ENCODE measurements around the gene TTYH3. TPM values are rescaled to one million over a fixed set of nuclear protein-coding genes. Genes with fewer than 3 reads are reported as not detected.

Gene TTYH3
- total RNA-seq, 2 donors from 2014 or later: 145 to 152 TPM

DNA sequence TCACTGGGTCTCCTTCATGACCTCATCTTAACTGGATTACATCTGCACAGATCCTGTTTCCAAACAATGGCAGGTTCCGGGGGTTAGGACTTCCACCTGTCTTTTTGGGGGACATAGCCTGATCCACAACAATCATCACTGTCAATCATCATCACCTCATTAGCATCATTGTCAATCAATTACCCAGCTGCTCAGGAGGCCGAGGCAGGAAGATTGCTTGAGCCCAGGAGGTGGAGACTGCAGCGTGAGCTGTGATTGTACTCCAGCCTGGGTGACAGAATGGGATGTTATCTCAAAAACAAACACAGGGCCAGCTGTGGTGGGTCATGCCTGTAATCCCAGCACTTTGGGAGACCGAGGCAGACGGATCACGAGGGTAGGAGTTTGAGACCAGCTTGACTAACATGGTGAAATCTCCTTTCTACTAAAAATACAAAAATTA lies 74.9 kb downstream of the TTYH3 start:
- no peaks in the 10 kb centered on the region for H3K27me3 Mint-ChIP-seq (ENCODE audit: insufficient read depth)
- H3K36me3 Mint-ChIP-seq (ENCODE audit: low read depth): peaks cover 6% of the 10 kb centered on the region
- Histone ChIP-seq H3K27ac (ENCODE audit: low read depth, low read length) (no peak overlapping the region), H3K36me3 (ENCODE audit: control insufficient read depth, insufficient read depth, low read length) (no peaks in the 10 kb centered on the region), H3K4me3 (ENCODE audit: low read length) (no peak overlapping the region), H3K9me3 (ENCODE audit: control insufficient read depth, low read length) (no peaks in the 10 kb centered on the region), H3K27me3 (ENCODE audit: control insufficient read depth, insufficient read depth, low read length, poor library complexity, severe bottlenecking) (no peaks in the 10 kb centered on the region), H3K9ac (ENCODE audit: extremely low read depth, low read length, poor library complexity, severe bottlenecking) (no peak overlapping the region), H3K4me1 (ENCODE audit: control insufficient read depth, insufficient read depth, low read length) (no peaks in the 10 kb centered on the region)
- 8 to 51% methylated on average over 2 to 6 of the region's 6 CpGs for WGBS, 2 experiments (ENCODE audit: insufficient coverage in 1 of 2, insufficient read length in 1 of 2)
- peak; percentile 75 for DNase-seq
- peaks cover 17% of the 10 kb centered on the region for H3K4me1 Mint-ChIP-seq
- TF ChIP-seq, protein P1, sequence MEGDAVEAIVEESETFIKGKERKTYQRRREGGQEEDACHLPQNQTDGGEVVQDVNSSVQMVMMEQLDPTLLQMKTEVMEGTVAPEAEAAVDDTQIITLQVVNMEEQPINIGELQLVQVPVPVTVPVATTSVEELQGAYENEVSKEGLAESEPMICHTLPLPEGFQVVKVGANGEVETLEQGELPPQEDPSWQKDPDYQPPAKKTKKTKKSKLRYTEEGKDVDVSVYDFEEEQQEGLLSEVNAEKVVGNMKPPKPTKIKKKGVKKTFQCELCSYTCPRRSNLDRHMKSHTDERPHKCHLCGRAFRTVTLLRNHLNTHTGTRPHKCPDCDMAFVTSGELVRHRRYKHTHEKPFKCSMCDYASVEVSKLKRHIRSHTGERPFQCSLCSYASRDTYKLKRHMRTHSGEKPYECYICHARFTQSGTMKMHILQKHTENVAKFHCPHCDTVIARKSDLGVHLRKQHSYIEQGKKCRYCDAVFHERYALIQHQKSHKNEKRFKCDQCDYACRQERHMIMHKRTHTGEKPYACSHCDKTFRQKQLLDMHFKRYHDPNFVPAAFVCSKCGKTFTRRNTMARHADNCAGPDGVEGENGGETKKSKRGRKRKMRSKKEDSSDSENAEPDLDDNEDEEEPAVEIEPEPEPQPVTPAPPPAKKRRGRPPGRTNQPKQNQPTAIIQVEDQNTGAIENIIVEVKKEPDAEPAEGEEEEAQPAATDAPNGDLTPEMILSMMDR (conservative IDR thresholded peaks at IDR 0.05): no peak
- peak overlapping the region; percentile 78 for H3K27ac Mint-ChIP-seq
- H3K9me3 Mint-ChIP-seq: no peaks in the 10 kb centered on the region
- no peak overlapping the region for H3K4me3 Mint-ChIP-seq

DNA sequence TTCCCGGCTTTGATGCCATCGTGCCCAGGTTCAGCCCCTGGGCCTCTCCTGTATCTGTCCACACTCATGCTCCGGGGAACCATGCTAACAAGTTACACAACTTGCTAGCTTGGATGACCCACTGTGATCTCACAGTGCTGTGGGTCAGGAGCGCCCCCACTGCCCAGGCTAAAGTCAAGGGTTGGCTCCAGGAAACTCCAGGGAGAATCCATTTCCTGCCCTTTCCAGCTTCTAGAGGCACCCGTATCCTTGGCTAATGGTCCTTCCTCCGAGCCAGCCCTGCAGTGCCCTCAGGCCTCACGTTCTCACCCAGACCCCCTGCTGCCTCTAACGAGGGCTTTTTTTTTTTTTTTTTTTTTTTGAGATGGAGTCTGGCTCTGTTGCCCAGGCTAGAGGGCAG lies 75.7 kb downstream of the TTYH3 start:
- peak overlapping the region; percentile 78 for H3K27ac Mint-ChIP-seq
- no peaks in the 10 kb centered on the region for H3K4me1 ChIP-seq (ENCODE audit: control insufficient read depth, insufficient read depth, low read length)
- H3K4me3 ChIP-seq (ENCODE audit: low read length): no peak overlapping the region

DNA sequence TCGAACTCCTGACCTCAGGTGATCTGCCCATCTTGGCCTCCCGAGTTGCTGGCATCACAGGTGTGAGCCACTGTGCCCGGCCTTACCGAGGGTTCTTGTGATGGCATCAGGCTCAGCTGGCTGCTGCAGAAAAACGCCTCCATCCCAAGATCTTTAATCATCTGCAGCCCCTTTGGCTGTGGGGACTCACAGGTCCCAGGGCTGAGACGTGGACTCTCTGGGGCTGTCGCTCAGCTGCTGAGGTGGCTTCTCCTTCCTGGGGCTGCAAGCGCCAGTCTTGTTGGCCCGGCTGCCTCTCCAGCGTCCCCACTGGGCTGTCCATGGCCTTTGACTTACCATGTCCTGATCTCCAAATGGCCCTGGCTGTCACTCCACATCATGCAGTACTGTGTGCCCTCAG lies 76.3 kb downstream of the TTYH3 start:
- no peaks in the 10 kb centered on the region for H3K9me3 Mint-ChIP-seq
- no peak overlapping the region for H3K9ac ChIP-seq (ENCODE audit: extremely low read depth, low read length, poor library complexity, severe bottlenecking)
- TF ChIP-seq, protein P1 (conservative IDR thresholded peaks at IDR 0.05): no peak
- H3K36me3 Mint-ChIP-seq (ENCODE audit: low read depth): peaks cover 6% of the 10 kb centered on the region
- H3K4me3 Mint-ChIP-seq: no peak overlapping the region
- no peak overlapping the region for H3K27ac ChIP-seq (ENCODE audit: low read depth, low read length)
- H3K4me3 ChIP-seq (ENCODE audit: low read length): no peak overlapping the region
- no peak for DNase-seq
- no peaks in the 10 kb centered on the region for H3K9me3 ChIP-seq (ENCODE audit: control insufficient read depth, low read length)
- H3K27me3 ChIP-seq (ENCODE audit: control insufficient read depth, insufficient read depth, low read length, poor library complexity, severe bottlenecking): no peaks in the 10 kb centered on the region
- peaks cover 17% of the 10 kb centered on the region for H3K4me1 Mint-ChIP-seq
- H3K27me3 Mint-ChIP-seq (ENCODE audit: insufficient read depth): no peaks in the 10 kb centered on the region
- no peak overlapping the region for H3K27ac Mint-ChIP-seq
- WGBS, 2 experiments (ENCODE audit: insufficient coverage in 1 of 2, insufficient read length in 1 of 2): 93 to 94% methylated on average over 9 to 10 of the region's 10 CpGs
- no peaks in the 10 kb centered on the region for H3K36me3 ChIP-seq (ENCODE audit: control insufficient read depth, insufficient read depth, low read length)
- H3K4me1 ChIP-seq (ENCODE audit: control insufficient read depth, insufficient read depth, low read length): no peaks in the 10 kb centered on the region

More for the DNA sequence above, 75.7 kb downstream of the TTYH3 start:
- Histone ChIP-seq H3K27ac (ENCODE audit: low read depth, low read length) (no peak overlapping the region), H3K9me3 (ENCODE audit: control insufficient read depth, low read length) (no peaks in the 10 kb centered on the region), H3K36me3 (ENCODE audit: control insufficient read depth, insufficient read depth, low read length) (no peaks in the 10 kb centered on the region), H3K9ac (ENCODE audit: extremely low read depth, low read length, poor library complexity, severe bottlenecking) (no peak overlapping the region), H3K27me3 (ENCODE audit: control insufficient read depth, insufficient read depth, low read length, poor library complexity, severe bottlenecking) (no peaks in the 10 kb centered on the region)
- peak; percentile 49 for DNase-seq
- Mint-ChIP-seq H3K4me1 (peaks cover 17% of the 10 kb centered on the region), H3K9me3 (no peaks in the 10 kb centered on the region), H3K4me3 (no peak overlapping the region), H3K27me3 (ENCODE audit: insufficient read depth) (no peaks in the 10 kb centered on the region), H3K36me3 (ENCODE audit: low read depth) (peaks cover 6% of the 10 kb centered on the region)
- 84 to 85% methylated on average over 5 to 8 of the region's 8 CpGs for WGBS, 2 experiments (ENCODE audit: insufficient coverage in 1 of 2, insufficient read length in 1 of 2)
- TF ChIP-seq, protein P1 (conservative IDR thresholded peaks at IDR 0.05): no peak

Data from endodermal cell (in vitro differentiated cells).